IPS-15b (cell line): ENCODE measurements around the gene TFG.
A peak's percentile ranks its signal among the peaks of the same experiment; 100 is the strongest.

Experiments used
- H3K27me3 ChIP-seq: one replicate; pipeline ENCODE4 v1.6.1; 2013; ENCODE audit warnings: low read length; ENCODE audit not compliant: control insufficient read depth, insufficient read depth
- H3K36me3 ChIP-seq: one replicate; pipeline ENCODE4 v1.6.1; 2013; ENCODE audit warnings: low read length; ENCODE audit not compliant: control insufficient read depth, insufficient read depth
- H3K4me1 ChIP-seq: one replicate; pipeline ENCODE4 v1.6.1; 2013; ENCODE audit warnings: mild to moderate bottlenecking, low read length; ENCODE audit not compliant: control insufficient read depth, insufficient read depth
- H3K4me3 ChIP-seq: one replicate; pipeline ENCODE4 v1.5.1; 2013; ENCODE audit warnings: low read depth, low read length
- H3K9ac ChIP-seq: one replicate; pipeline ENCODE4 v1.6.1; 2013; ENCODE audit warnings: low read depth, mild to moderate bottlenecking, low read length
- H3K9me3 ChIP-seq: one replicate; pipeline ENCODE4 v1.6.1; 2013; ENCODE audit warnings: mild to moderate bottlenecking, low read length; ENCODE audit not compliant: control insufficient read depth, insufficient read depth

The TFG gene

DNA sequence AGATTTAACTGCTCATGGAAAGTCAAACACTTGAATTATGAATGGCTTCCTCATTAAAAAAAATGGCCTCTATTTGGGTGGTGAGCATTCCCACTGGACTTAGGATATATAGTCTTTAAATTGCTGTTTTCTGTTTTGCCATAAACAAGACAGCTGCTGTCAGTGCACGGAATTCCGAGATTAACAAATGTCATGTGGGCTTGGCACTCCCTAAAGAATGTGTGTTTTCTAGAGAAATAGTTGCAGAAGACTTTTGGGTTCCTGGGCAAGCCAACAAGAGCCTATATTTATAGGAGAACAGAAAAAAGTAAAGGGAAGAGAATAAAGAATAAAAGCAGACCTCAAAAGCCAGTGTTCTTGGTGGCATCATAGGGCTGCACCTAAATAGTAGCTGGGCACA lies 13.6 kb upstream of the TFG start:
- Histone ChIP-seq H3K9ac (no peak overlapping the region), H3K9me3 (no peaks in the 10 kb centered on the region), H3K27me3 (no peaks in the 10 kb centered on the region)

DNA sequence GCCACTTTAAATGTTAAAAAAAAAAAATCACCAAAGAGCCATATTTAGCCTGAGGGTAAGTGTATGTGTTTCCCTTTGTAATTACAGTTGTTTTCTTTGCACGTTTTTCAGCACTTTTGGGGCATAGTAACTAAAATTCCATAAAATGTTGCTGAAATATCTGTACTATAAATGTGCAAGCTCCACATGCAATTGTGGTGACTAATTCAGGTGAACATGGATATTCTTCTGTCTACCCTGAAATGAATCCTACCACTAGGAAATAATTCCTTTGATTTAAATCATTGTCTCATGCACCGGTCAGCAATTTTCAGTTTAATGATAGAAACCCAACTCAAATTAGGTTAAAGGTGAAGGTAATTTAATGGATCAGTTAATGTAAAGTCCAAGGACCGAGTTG lies 13.1 kb upstream of the TFG start:
- Histone ChIP-seq H3K9ac (no peak overlapping the region), H3K4me1 (no peaks in the 10 kb centered on the region), H3K36me3 (no peaks in the 10 kb centered on the region), H3K4me3 (no peak overlapping the region), H3K27me3 (no peaks in the 10 kb centered on the region), H3K9me3 (no peaks in the 10 kb centered on the region)

More for the DNA sequence above, 13.6 kb upstream of the TFG start:
- Histone ChIP-seq H3K4me1 (no peaks in the 10 kb centered on the region), H3K4me3 (no peak overlapping the region), H3K36me3 (no peaks in the 10 kb centered on the region)

DNA sequence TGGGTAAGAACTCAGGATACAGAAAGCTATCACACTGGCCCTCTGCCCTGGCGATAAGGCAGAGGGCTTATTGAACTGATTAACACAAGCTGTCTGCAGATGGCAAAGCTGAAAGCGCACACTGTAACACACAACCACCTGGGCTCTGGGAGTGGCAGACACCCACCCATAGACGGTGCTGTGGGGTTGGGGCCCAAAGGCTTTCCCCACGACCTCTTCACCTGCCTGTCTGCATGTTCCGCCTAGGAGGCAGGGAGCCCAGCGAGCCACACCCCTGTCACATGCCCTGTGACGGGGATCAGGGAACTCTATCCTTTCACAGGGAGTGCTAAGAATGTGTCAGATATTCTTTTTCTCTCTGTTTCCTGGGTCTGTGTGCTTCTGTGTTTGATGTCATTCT lies 12.1 kb upstream of the TFG start:
- Histone ChIP-seq H3K27me3 (no peaks in the 10 kb centered on the region), H3K9ac (no peak overlapping the region), H3K9me3 (no peaks in the 10 kb centered on the region), H3K36me3 (no peaks in the 10 kb centered on the region), H3K4me3 (no peak overlapping the region), H3K4me1 (no peaks in the 10 kb centered on the region)

DNA sequence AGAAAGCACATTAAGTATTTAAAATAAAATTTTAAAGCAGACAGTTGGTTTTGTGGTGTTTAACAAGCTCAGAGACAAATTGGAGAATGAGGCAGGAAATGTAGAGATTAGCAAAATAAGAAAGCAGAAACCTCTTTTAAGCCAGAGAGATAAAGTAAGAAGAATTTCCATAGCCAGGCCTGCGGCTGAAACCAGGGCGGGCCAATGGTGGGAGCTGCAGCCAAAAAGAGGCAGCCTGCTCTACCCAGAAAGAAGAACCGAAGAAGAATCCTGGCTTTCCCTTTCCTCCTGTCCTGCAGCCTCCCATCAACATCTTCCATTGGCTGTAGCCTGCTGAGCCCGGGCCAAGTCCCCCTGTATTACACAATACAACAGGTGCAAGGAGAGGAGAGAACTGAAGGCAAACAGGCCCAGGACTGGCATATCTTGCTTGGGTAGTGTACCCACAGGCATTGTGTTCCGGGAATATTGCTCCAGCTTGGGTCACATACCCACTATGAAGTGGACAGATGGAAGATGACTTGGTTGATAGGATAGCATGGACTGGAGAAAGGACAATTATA lies 11.5 kb upstream of the TFG start:
- Histone ChIP-seq H3K9me3 (no peaks in the 10 kb centered on the region), H3K36me3 (no peaks in the 10 kb centered on the region), H3K4me3 (no peak overlapping the region), H3K9ac (no peak overlapping the region), H3K4me1 (no peaks in the 10 kb centered on the region), H3K27me3 (no peaks in the 10 kb centered on the region)

DNA sequence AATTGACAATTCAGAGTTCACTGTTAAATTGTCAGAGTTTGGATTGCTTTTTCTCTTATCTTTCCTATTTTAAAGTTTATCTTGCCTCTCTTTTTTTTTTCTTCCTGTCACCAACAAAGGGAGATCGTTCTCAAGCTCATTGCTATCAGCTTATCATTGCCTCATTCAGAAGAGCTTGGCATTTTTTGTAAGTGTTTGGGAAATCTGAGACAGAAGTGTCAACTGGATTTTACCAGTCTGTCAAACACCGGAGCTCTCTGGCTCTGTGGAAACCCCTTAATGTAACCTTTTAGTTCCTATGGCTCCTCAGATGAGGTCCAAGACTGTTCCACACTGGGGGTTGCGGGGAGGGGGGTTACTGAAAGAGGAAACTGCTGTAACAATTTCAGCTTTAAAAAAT lies 10.6 kb upstream of the TFG start:
- H3K4me3 ChIP-seq: no peak overlapping the region
- no peaks in the 10 kb centered on the region for H3K9me3 ChIP-seq
- no peaks in the 10 kb centered on the region for H3K36me3 ChIP-seq
- no peak overlapping the region for H3K9ac ChIP-seq
- H3K4me1 ChIP-seq: no peaks in the 10 kb centered on the region
- H3K27me3 ChIP-seq: no peaks in the 10 kb centered on the region

DNA sequence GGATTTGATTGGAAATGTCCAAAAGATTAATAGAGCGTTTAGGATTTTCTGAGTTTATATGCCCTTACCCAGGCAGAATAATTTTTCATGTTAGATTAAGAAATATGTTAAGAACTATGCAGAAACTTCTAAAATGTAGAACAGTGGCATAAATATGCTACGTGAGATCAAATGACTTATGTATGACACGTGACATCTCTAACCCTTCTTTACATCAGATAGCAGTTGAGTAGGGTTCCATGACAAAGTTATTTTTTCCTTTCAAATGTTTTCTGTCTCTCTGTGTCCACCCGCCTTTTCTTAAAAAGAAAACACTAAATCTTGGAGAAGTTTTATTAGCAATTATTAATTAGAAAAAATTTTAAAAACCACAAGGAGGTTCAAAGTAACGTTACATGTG lies 8.6 kb upstream of the TFG start:
- Histone ChIP-seq H3K4me1 (no peaks in the 10 kb centered on the region), H3K27me3 (no peaks in the 10 kb centered on the region), H3K4me3 (no peak overlapping the region), H3K9ac (no peak overlapping the region), H3K36me3 (no peaks in the 10 kb centered on the region), H3K9me3 (no peaks in the 10 kb centered on the region)

DNA sequence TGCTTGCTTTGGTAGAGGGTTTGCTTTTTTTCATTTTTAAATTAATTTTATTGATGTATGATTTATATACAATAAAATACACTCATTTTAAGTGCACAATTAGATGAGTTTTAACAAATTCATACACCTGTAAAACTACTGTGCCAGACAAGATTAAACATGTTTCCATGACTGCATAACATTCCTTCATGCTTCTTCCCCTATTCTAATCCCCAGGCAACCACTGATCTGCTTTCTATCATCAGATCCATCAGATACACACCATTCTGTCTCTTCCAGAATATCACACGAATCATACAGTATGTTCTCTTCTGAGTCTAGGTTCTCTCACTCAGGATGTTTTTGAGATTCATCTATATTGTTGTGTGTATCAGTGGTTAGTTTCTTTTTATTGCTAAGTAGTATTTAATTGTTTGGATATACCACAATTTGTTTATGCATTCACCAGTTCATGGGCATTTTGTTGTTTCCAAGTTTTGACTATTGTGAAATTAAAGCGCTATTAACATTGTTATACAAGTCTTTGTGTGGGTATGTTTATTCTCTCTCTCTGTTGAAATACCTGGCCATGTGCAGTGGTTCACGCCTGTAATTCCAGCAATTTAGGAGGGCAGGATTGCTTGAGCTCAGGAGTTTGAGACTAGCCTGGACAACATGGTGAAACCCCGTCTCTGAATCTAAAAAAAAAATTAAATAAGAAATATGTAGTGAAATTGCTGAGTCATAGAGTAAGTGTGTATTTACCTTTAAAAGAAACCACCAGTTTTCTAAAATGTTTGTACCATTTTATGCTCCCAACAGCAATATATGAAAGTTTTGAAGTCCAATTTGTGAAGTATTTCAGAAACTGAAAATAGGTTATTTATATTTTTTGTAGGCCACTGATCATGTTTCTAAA lies 7.0 kb upstream of the TFG start:
- no peaks in the 10 kb centered on the region for H3K4me1 ChIP-seq
- H3K9me3 ChIP-seq: no peaks in the 10 kb centered on the region
- no peak overlapping the region for H3K9ac ChIP-seq
- H3K27me3 ChIP-seq: peaks cover 15% of the 10 kb centered on the region
- no peaks in the 10 kb centered on the region for H3K36me3 ChIP-seq
- H3K4me3 ChIP-seq: no peak overlapping the region

DNA sequence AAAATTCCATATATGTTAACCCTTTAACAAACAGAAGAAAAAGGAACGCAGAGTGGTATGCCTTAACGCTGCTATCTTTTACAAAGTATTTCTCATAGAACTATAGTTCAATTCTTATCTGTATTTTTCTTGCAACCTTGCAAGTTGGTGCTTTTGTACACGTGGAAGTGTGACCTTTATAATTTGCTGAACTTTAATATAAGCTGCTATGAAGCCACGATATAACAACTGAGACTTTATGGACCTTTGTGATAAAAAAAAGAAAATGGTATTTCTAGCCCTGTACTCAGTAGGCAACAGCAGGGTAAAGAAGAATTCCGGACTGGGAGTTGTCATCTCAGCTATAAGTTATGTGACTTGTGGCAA lies 6.3 kb upstream of the TFG start:
- no peaks in the 10 kb centered on the region for H3K4me1 ChIP-seq
- no peak overlapping the region for H3K9ac ChIP-seq

DNA sequence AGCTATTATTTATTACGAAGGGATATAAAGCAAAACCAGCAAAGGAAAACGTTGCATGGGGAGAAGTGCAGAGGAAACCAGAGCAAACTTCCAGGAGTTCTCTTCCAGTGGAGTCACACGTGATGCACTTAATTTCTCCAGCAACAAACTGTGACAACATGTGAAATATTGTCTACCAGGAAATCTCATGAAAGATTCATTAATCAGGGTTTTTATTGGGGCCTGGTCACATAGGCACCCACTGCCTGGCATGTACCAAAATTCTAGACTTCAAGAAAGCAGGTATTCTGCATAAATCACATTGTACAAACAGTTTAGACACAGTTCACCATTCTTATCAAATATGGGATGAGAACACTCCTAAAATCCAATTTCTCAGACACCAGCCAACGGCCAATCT lies 5.4 kb upstream of the TFG start:
- H3K4me1 ChIP-seq: no peaks in the 10 kb centered on the region
- H3K9me3 ChIP-seq: no peaks in the 10 kb centered on the region
- peaks cover 15% of the 10 kb centered on the region for H3K27me3 ChIP-seq
- H3K36me3 ChIP-seq: no peaks in the 10 kb centered on the region
- no peak overlapping the region for H3K4me3 ChIP-seq
- H3K9ac ChIP-seq: no peak overlapping the region

More for the DNA sequence above, 6.3 kb upstream of the TFG start:
- Histone ChIP-seq H3K27me3 (peaks cover 15% of the 10 kb centered on the region), H3K4me3 (no peak overlapping the region), H3K9me3 (no peaks in the 10 kb centered on the region), H3K36me3 (no peaks in the 10 kb centered on the region)

DNA sequence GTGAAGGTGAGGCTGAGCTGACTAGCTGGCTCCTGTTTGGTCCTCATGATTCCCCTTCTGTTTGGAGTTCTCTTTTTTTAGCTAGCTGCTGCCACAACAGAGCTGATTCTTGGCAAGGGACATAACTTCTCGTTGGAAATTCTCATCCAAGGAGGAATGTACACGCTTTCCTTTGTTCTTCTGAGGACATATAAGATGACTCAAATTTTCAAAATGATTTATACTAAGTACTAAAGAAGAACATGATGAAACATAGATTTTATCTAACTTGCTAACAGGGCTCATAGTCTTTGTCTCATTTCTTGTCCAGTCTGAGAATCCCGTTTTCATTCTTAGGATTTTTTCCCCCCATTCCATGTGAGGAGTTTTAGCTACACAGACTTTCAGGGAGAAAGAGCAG lies 2.9 kb upstream of the TFG start:
- Histone ChIP-seq H3K9ac (no peak overlapping the region), H3K36me3 (no peaks in the 10 kb centered on the region), H3K4me3 (no peak overlapping the region)

DNA sequence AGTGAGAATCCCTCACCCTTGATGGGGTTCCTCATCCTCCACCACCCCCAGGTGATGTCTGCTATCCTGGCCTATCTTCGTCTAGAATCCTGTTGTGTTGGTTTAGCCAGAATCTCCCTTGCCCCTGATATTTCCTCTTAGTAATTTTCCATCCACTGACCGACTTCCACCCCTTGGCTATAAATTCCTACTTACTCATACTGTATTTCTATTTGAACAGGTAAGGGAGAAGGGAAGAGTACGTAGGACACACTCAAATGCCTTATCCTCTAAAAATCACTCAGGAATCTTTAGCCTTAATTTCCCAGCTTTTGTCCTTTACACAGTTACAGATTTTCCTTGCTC lies 678 bp upstream of the TFG start:
- peaks cover 15% of the 10 kb centered on the region for H3K27me3 ChIP-seq
- no peaks in the 10 kb centered on the region for H3K9me3 ChIP-seq
- peak overlapping the region; percentile 74 for H3K4me3 ChIP-seq
- H3K9ac ChIP-seq: peak overlapping the region; percentile 51
- peaks cover 6% of the 10 kb centered on the region for H3K4me1 ChIP-seq
- H3K36me3 ChIP-seq: peaks cover 2% of the 10 kb centered on the region

More for the DNA sequence above, 2.9 kb upstream of the TFG start:
- Histone ChIP-seq H3K9me3 (no peaks in the 10 kb centered on the region), H3K4me1 (peaks cover 2% of the 10 kb centered on the region), H3K27me3 (peaks cover 15% of the 10 kb centered on the region)

DNA sequence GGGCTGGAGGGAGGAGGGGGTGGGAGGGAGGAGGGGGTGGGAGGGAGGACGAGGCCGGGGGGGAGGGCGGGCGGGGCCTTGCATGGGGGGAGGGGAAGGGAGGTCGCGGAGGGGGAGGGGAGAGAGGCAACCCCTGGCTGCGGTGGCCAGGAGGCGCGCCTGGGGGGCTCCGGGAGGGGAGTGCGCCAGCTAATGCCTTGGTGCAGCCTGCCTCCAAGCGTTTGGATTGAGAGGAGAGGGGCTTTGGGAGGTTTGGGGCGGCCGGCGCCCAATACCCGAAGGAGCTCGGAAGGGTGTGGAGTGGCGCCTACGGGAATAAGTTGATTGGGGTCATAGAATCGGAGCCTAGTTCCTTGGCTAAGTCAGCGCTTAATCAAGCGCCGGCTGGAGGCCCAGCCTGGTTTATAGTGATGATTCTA lies 557 bp downstream of the TFG start:
- no peaks in the 10 kb centered on the region for H3K9me3 ChIP-seq
- peak overlapping the region; percentile 87 for H3K4me3 ChIP-seq
- peaks cover 6% of the 10 kb centered on the region for H3K36me3 ChIP-seq
- peaks cover 6% of the 10 kb centered on the region for H3K4me1 ChIP-seq
- H3K27me3 ChIP-seq: peaks cover 15% of the 10 kb centered on the region
- peak overlapping the region; percentile 81 for H3K9ac ChIP-seq
